Smooth muscle cell (in vitro differentiated cells): ENCODE measurements around the gene BAG2. TPM values are rescaled to one million over a fixed set of nuclear protein-coding genes. Genes with fewer than 3 reads are reported as not detected.

ENCODE experiments used
- DNase-seq: peaks from one replicate; lab custom pipeline; 2025; ENCODE audit not compliant: unreplicated experiment; lab: John Stamatoyannopoulos, UW
- H2AFZ ChIP-seq: fragments of 200-600 bp; sonication (generic); 2 replicates; pipeline ENCODE4 v1.6.0; 2016; ENCODE audit warnings: antibody characterized with exemption, low read depth, mild to moderate bottlenecking
- H3F3A ChIP-seq: fragments of 200-600 bp; sonication (generic); 2 replicates; pipeline ENCODE4 v1.6.0; 2017; ENCODE audit warnings: antibody characterized with exemption, low read depth
- H3K27ac ChIP-seq: fragments of 200-600 bp; sonication (generic); 2 replicates; pipeline ENCODE4 v1.5.1; 2016; ENCODE audit warnings: low read depth, mild to moderate bottlenecking
- H3K27me3 ChIP-seq: fragments of 200-600 bp; sonication (generic); 2 replicates; pipeline ENCODE4 v1.6.1; 2016; ENCODE audit warnings: low read depth, mild to moderate bottlenecking
- H3K36me3 ChIP-seq: fragments of 200-600 bp; sonication (generic); 2 replicates; pipeline ENCODE4 v1.5.1; 2016; ENCODE audit warnings: low read depth
- H3K4me1 ChIP-seq: fragments of 200-600 bp; sonication (generic); 2 replicates; pipeline ENCODE4 v1.5.1; 2016; ENCODE audit warnings: low read depth
- H3K4me2 ChIP-seq: fragments of 200-600 bp; sonication (generic); 2 replicates; pipeline ENCODE4 v1.6.0; 2016; ENCODE audit warnings: mild to moderate bottlenecking
- H3K4me3 ChIP-seq: fragments of 200-600 bp; sonication (generic); 2 replicates; pipeline ENCODE4 v1.5.1; 2016; ENCODE audit warnings: mild to moderate bottlenecking
- H3K79me2 ChIP-seq: fragments of 200-600 bp; sonication (generic); 2 replicates; pipeline ENCODE4 v1.6.0; 2016; ENCODE audit warnings: low read depth, mild to moderate bottlenecking
- H3K9ac ChIP-seq: fragments of 200-600 bp; sonication (generic); 2 replicates; pipeline ENCODE4 v1.6.0; 2016; ENCODE audit warnings: low read depth
- H3K9me3 ChIP-seq: fragments of 200-600 bp; sonication (generic); replicated peaks from 2 replicates; pipeline ENCODE4 v1.5.1; 2016; ENCODE audit warnings: low read depth
- H4K20me1 ChIP-seq: fragments of 200-600 bp; sonication (generic); 2 replicates; pipeline ENCODE4 v1.6.0; 2016; ENCODE audit warnings: low read depth
- WGBS: methylation state at CpG from one replicate; pipeline ENCODE4 v1.1.7; 2016; ENCODE audit warnings: low lambda C conversion rate; 5-methylcytosine and 5-hydroxymethylcytosine counted together
- polyA plus RNA-seq: library from polyadenylated mRNA; unstranded; fragments of >200 nt; fragmentation: Nextera tagmentation; extraction: Ambion mirVana; gene quantifications from 2 replicates; pipeline ENCODE4 v1.2.1, GENCODE V29; 2016
- total RNA-seq: library from RNA; depleted of rRNA; stranded (reverse); fragments of >200 nt; gene quantifications from 2 replicates; pipeline ENCODE4 v1.2.3, GENCODE V29; 2014
- TF ChIP-seq, protein P1 (sequence below): fragments of 200-600 bp; sonication (generic); IDR thresholded peaks from 2 replicates; pipeline ENCODE4 v1.5.1; 2017; ENCODE audit warnings: borderline replicate concordance, mild to moderate bottlenecking, antibody characterized with exemption; ENCODE audit not compliant: insufficient read depth, poor library complexity, severe bottlenecking

The BAG2 gene
- total and polyA plus RNA-seq, 2 experiments from 2014 or later, result 12.4 to 15.7 TPM

DNA sequence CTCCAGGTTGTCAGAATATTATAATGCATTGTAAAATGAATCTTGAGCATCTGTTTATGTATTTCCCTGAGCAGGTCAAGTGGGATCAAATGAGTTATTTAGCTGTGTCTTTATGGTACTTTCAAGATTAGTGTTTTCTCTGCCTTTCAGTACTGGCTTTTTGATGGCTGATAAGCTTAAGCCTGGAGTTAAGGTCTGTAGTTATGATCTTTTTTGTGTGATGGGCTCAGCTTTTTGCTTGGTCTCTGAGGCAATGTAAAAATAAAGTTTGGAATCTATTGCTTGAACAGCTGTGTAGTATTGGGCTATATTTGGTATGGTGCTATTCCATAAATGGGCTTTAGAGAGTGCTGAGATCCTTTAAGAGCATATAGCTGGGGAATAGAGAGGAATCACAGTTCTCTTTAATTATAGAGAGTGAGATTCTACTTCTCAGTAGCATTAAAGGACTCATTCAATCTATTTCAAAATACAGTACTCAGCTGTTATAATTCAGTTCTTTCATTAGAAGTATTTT lies 41.4 kb upstream of the BAG2 start:
- Histone ChIP-seq H4K20me1 (peaks cover 56% of the 10 kb centered on the region), H3K4me1 (no peaks in the 10 kb centered on the region), H3K4me2 (no peak overlapping the region), H3K27me3 (no peaks in the 10 kb centered on the region), H3K9ac (no peak overlapping the region), H3K79me2 (peaks cover 34% of the 10 kb centered on the region), H3K4me3 (no peak overlapping the region), H2AFZ (no peak overlapping the region), H3K36me3 (no peaks in the 10 kb centered on the region), H3K27ac (no peak overlapping the region), H3K9me3 (no peaks in the 10 kb centered on the region), H3F3A (no peaks in the 10 kb centered on the region)
- TF ChIP-seq, protein P1, sequence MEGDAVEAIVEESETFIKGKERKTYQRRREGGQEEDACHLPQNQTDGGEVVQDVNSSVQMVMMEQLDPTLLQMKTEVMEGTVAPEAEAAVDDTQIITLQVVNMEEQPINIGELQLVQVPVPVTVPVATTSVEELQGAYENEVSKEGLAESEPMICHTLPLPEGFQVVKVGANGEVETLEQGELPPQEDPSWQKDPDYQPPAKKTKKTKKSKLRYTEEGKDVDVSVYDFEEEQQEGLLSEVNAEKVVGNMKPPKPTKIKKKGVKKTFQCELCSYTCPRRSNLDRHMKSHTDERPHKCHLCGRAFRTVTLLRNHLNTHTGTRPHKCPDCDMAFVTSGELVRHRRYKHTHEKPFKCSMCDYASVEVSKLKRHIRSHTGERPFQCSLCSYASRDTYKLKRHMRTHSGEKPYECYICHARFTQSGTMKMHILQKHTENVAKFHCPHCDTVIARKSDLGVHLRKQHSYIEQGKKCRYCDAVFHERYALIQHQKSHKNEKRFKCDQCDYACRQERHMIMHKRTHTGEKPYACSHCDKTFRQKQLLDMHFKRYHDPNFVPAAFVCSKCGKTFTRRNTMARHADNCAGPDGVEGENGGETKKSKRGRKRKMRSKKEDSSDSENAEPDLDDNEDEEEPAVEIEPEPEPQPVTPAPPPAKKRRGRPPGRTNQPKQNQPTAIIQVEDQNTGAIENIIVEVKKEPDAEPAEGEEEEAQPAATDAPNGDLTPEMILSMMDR, result no peak
- no peak for DNase-seq

DNA sequence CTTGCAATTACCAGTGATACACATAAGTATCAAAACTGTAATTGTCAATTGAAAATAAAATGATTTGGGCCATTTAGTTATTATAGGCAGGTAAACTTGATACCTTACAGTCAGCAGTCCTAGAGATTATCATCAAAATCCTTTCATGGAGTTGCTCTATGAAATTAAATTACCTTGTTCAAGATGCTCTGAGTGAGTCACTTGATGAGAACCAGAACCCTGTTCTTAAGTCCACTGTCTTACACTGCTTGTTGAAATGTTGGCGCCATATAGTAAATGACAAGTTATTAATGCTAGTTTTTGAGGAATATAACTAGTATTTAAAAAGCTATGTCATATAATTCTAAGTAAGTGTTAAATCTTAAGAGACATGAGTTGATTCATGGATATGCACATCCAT lies 37.2 kb upstream of the BAG2 start:
- Histone ChIP-seq H4K20me1 (peaks cover 26% of the 10 kb centered on the region), H3K9ac (no peak overlapping the region), H3K27me3 (no peaks in the 10 kb centered on the region), H3K79me2 (peaks cover 11% of the 10 kb centered on the region), H3K27ac (no peak overlapping the region), H3K4me1 (no peaks in the 10 kb centered on the region), H2AFZ (no peak overlapping the region), H3K4me3 (no peak overlapping the region), H3K9me3 (no peaks in the 10 kb centered on the region), H3F3A (no peaks in the 10 kb centered on the region), H3K4me2 (no peak overlapping the region), H3K36me3 (peaks cover 5% of the 10 kb centered on the region)
- DNase-seq, result no peak
- TF ChIP-seq, protein P1, result no peak
- 89% methylated on average over 1 of the region's 1 CpG for WGBS

GRCh38 chr6:57135885-57136284 lies 36.2 kb upstream of the BAG2 start:
- no peak overlapping the region for H3K9ac ChIP-seq
- TF ChIP-seq, protein P1, result no peak
- no peaks in the 10 kb centered on the region for H3F3A ChIP-seq
- H3K4me1 ChIP-seq, result no peaks in the 10 kb centered on the region
- peaks cover 17% of the 10 kb centered on the region for H4K20me1 ChIP-seq
- H3K79me2 ChIP-seq, result peaks cover 7% of the 10 kb centered on the region
- H3K27ac ChIP-seq, result no peak overlapping the region
- H3K4me2 ChIP-seq, result no peak overlapping the region
- no peak for DNase-seq
- no peak overlapping the region for H3K4me3 ChIP-seq
- H3K27me3 ChIP-seq, result no peaks in the 10 kb centered on the region
- WGBS, result 79% methylated on average over 1 of the region's 1 CpG
- H3K36me3 ChIP-seq, result peaks cover 5% of the 10 kb centered on the region
- no peaks in the 10 kb centered on the region for H3K9me3 ChIP-seq
- H2AFZ ChIP-seq, result no peak overlapping the region

DNA sequence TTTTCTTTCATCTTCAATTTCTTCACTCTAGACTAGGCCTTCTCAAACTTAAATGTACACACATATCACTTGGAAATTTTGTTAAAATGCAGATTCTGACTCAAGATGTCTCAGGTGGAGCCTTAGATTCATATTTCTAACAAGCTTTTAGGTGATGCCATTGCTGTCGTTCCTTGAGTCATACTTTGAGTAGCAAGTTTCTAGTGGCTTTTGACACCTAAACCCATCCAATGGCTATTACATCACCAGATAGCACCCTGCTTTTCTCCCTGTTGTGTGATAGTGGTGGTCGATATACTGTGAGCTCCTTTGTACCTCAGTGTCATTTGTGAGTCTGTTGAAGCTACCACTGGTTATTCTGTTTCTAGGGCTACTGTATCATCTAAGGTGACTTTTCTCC lies 34.8 kb upstream of the BAG2 start:
- TF ChIP-seq, protein P1, result no peak
- Histone ChIP-seq H3K27ac (no peak overlapping the region), H3K9ac (no peak overlapping the region), H3K9me3 (no peaks in the 10 kb centered on the region), H3K4me3 (no peak overlapping the region), H3K79me2 (no peaks in the 10 kb centered on the region), H3K4me2 (no peak overlapping the region), H4K20me1 (peaks cover 2% of the 10 kb centered on the region), H3K4me1 (no peaks in the 10 kb centered on the region), H2AFZ (no peak overlapping the region), H3F3A (no peaks in the 10 kb centered on the region), H3K36me3 (peaks cover 19% of the 10 kb centered on the region), H3K27me3 (no peaks in the 10 kb centered on the region)
- DNase-seq, result no peak
- WGBS, result 98% methylated on average over 2 of the region's 2 CpGs
